ENCODE measurements around the gene NPEPL1.
"Not testable (repeated sequence)": the region's sequence is repeated elsewhere in the genome, so short reads cannot be mapped to it uniquely, and the experiment has no call there.

Gene NPEPL1

GRCh38 chr20:58692579-58693225 is at the start of gene NPEPL1:
Gene NPEPL1, plus strand, starts transcription at chr20:58692800. Its CDS starts 101 bp downstream, at chr20:58692901.
- no peak for DNase-seq (ENCODE audit: low read depth, low spot score)
- peak; percentile 20 for TF ChIP-seq CTCF (IDR thresholded peaks at IDR 0.05; ENCODE audit: insufficient read depth, low read length, missing control alignments)
- POLR2A ChIA-PET = no interaction called here
- CTCF ChIA-PET = interaction anchor here (1.0 kb wide), 1 partner anchor 13 kb away, joined by 3 read pairs; no protein-coding TSS in a partner anchor
- H3K4me3 ChIP-seq (ENCODE audit: low read depth, low read length) = peak within 1 kb of the TSS; percentile 53

GRCh38 chr20:58642896-58643295 is 49.7 kb upstream of the NPEPL1 start:
- H3K4me3 ChIP-seq (ENCODE audit: low read depth, low read length); DNase-seq (ENCODE audit: low read depth, low spot score): not testable (repeated sequence)
- ChIA-PET CTCF (interaction anchor here (1.7 kb wide), 1 partner anchor 8 kb away, joined by 4 read pairs; the partner anchor contains the start of gene STX16), POLR2A (interaction anchor here (0.7 kb wide), 1 partner anchor 8 kb away, joined by 3 read pairs; the partner anchor contains the start of gene STX16)

- POLR2A ChIA-PET = interaction anchor here (0.7 kb wide), 1 partner anchor 15 kb away, joined by 4 read pairs; no protein-coding TSS in a partner anchor
- CTCF ChIA-PET = interaction anchor here (1.1 to 1.2 kb wide), 2 partner anchors 104 to 165 kb away, joined by 3 to 5 read pairs; no protein-coding TSS in a partner anchor
- no peak overlapping the region for H3K4me3 ChIP-seq (ENCODE audit: low read depth, low read length)
- DNase-seq (ENCODE audit: low read depth, low spot score) = no peak
- no peak for TF ChIP-seq CTCF (IDR thresholded peaks at IDR 0.05; ENCODE audit: insufficient read depth, low read length, missing control alignments)
Observed at GRCh38 chr20:58645412-58645968, 47.1 kb upstream of the NPEPL1 start.

GRCh38 chr20:58646257-58646656 is 46.3 kb upstream of the NPEPL1 start:
- ChIA-PET POLR2A (no interaction called here), CTCF (interaction anchor here (0.7 to 0.9 kb wide), 3 partner anchors 16 to 91 kb away, joined by 3 read pairs; no protein-coding TSS in a partner anchor)
- no peak for TF ChIP-seq CTCF (IDR thresholded peaks at IDR 0.05; ENCODE audit: insufficient read depth, low read length, missing control alignments)
- no peak overlapping the region for H3K4me3 ChIP-seq (ENCODE audit: low read depth, low read length)
- no peak for DNase-seq (ENCODE audit: low read depth, low spot score)

- H3K4me3 ChIP-seq (ENCODE audit: low read depth, low read length) = no peak overlapping the region
- TF ChIP-seq CTCF (IDR thresholded peaks at IDR 0.05; ENCODE audit: insufficient read depth, low read length, missing control alignments) = no peak
- DNase-seq (ENCODE audit: low read depth, low spot score) = no peak
- POLR2A ChIA-PET = no interaction called here
- CTCF ChIA-PET = interaction anchor here (0.7 to 1.2 kb wide), 4 partner anchors 16 to 412 kb away, joined by 3 to 4 read pairs (median 3); no protein-coding TSS in a partner anchor
Observed at GRCh38 chr20:58646703-58647102, 45.9 kb upstream of the NPEPL1 start.

- no peak overlapping the region for H3K4me3 ChIP-seq (ENCODE audit: low read depth, low read length)
- DNase-seq (ENCODE audit: low read depth, low spot score) = no peak
- ChIA-PET POLR2A (interaction anchor here (0.9 to 2.1 kb wide), 3 partner anchors 92 to 132 kb away, joined by 3 to 10 read pairs (median 5); partner anchors contain the start of gene APCDD1L), CTCF (interaction anchor here (0.9 to 2.1 kb wide), 10 partner anchors 8 to 413 kb away, joined by 3 to 11 read pairs (median 4); no protein-coding TSS in a partner anchor)
- no peak for TF ChIP-seq CTCF (IDR thresholded peaks at IDR 0.05; ENCODE audit: insufficient read depth, low read length, missing control alignments)
Observed at GRCh38 chr20:58647162-58647795, 45.3 kb upstream of the NPEPL1 start.
